Cardiac muscle cell (in vitro differentiated cells and primary cell): Measurements from ENCODE around the gene SLC25A42. TPM values are rescaled to one million over a fixed set of nuclear protein-coding genes. Genes with fewer than 3 reads are reported as not detected.

ENCODE experiments used
- DNase-seq, 2 donors: peaks; one replicate each; pipeline versions ENCODE4 v3.0.0 to v3.0.0-alpha.2; 2010 to 2017; ENCODE audit warnings: low read depth in 1 of 2, low spot score in 1 of 2
- H3K27ac ChIP-seq: fragments of 200-600 bp; sonication (generic); 2 replicates; pipeline ENCODE4 v1.5.1; 2016
- H3K27me3 ChIP-seq: fragments of 200-600 bp; sonication (generic); 2 replicates; pipeline ENCODE4 v1.6.0; 2016; ENCODE audit warnings: control low read depth
- H3K36me3 ChIP-seq: fragments of 200-600 bp; sonication (generic); 2 replicates; pipeline ENCODE4 v1.5.1; 2016; ENCODE audit warnings: control low read depth
- H3K4me1 ChIP-seq: fragments of 200-600 bp; sonication (generic); 2 replicates; pipeline ENCODE4 v1.8.1; 2017; ENCODE audit warnings: low read depth, mild to moderate bottlenecking, mixed run types
- H3K4me3 ChIP-seq: fragments of 200-600 bp; sonication (generic); 2 replicates; pipeline ENCODE4 v1.5.1; 2016; ENCODE audit warnings: mild to moderate bottlenecking
- H3K9me3 ChIP-seq: fragments of 200-600 bp; sonication (generic); 2 replicates; pipeline ENCODE4 v1.5.1; 2017; ENCODE audit warnings: low read depth, mild to moderate bottlenecking, control low read depth
- CTCF ChIP-seq: IDR thresholded peaks from 2 replicates; pipeline ENCODE4 v1.5.1; 2012; ENCODE audit warnings: low read depth, mild to moderate bottlenecking, low read length
- polyA plus RNA-seq: library from polyadenylated mRNA; unstranded; fragments of >200 nt; fragmentation: Nextera tagmentation; extraction: Ambion mirVana; gene quantifications from 2 replicates; pipeline ENCODE4 v1.2.1, GENCODE V29; 2016
- total RNA-seq: library from RNA; depleted of rRNA; stranded (reverse); fragments of >200 nt; gene quantifications from 2 replicates; pipeline ENCODE4 v1.2.3, GENCODE V29; 2016

The SLC25A42 gene
- total and polyA plus RNA-seq, 2 experiments from 2014 or later: 30.4 to 31.3 TPM

- peak within 1 kb of the TSS; percentile 53 for H3K4me3 ChIP-seq
- H3K27ac ChIP-seq: peak within 1 kb of the TSS; percentile 22
- H3K27me3 ChIP-seq: peaks cover 3% of the 10 kb centered on the region
- DNase-seq: peak; percentile 97 to 99
- TF ChIP-seq CTCF: no peak
- H3K36me3 ChIP-seq: no peaks in the 10 kb centered on the region
- H3K9me3 ChIP-seq: no peaks in the 10 kb centered on the region
- peaks cover 20% of the 10 kb centered on the region for H3K4me1 ChIP-seq
These were observed 74.6 kb downstream of the SLC25A42 start, which contains the start of gene TMEM161A for GRCh38 chr19:19138109-19138981. Gene TMEM161A (minus strand): TSS chr19:19138478. CDS start chr19:19138428, 50 bp downstream.

GRCh38 chr19:19139876-19140229 lies 76.1 kb downstream of the SLC25A42 start:
- no peak for TF ChIP-seq CTCF
- Histone ChIP-seq H3K36me3 (no peaks in the 10 kb centered on the region), H3K27ac (no peak overlapping the region), H3K9me3 (no peaks in the 10 kb centered on the region), H3K27me3 (peaks cover 3% of the 10 kb centered on the region), H3K4me3 (no peak overlapping the region), H3K4me1 (peaks cover 14% of the 10 kb centered on the region)
- no peak for DNase-seq

GRCh38 chr19:19140476-19140875 lies 76.7 kb downstream of the SLC25A42 start:
- TF ChIP-seq CTCF: no peak

GRCh38 chr19:19142347-19142746 lies 78.6 kb downstream of the SLC25A42 start:
- Histone ChIP-seq H3K9me3 (no peaks in the 10 kb centered on the region), H3K4me3 (no peak overlapping the region), H3K27me3 (peaks cover 3% of the 10 kb centered on the region), H3K4me1 (peaks cover 2% of the 10 kb centered on the region), H3K36me3 (no peaks in the 10 kb centered on the region), H3K27ac (no peak overlapping the region)
- TF ChIP-seq CTCF: no peak
- DNase-seq: no peak

More at GRCh38 chr19:19140476-19140875, 76.7 kb downstream of the SLC25A42 start:
- Histone ChIP-seq H3K27ac (no peak overlapping the region), H3K9me3 (no peaks in the 10 kb centered on the region), H3K4me1 (peaks cover 8% of the 10 kb centered on the region), H3K36me3 (no peaks in the 10 kb centered on the region), H3K27me3 (peaks cover 3% of the 10 kb centered on the region), H3K4me3 (no peak overlapping the region)
- peak in 1 of 2 donors; percentile 34 for DNase-seq

GRCh38 chr19:19145281-19145680 lies 81.5 kb downstream of the SLC25A42 start:
- H3K36me3 ChIP-seq: no peaks in the 10 kb centered on the region
- no peaks in the 10 kb centered on the region for H3K4me1 ChIP-seq
- DNase-seq: no peak
- H3K27me3 ChIP-seq: peaks cover 3% of the 10 kb centered on the region
- TF ChIP-seq CTCF: no peak
- no peak overlapping the region for H3K4me3 ChIP-seq
- no peak overlapping the region for H3K27ac ChIP-seq
- no peaks in the 10 kb centered on the region for H3K9me3 ChIP-seq
